Spleen (tissue), 11 donors: ENCODE results near the gene HGFAC. TPM values are rescaled to one million over a fixed set of nuclear protein-coding genes. Genes with fewer than 3 reads are reported as not detected.

ENCODE experiments used
- DNase-seq: peaks from one replicate; pipeline ENCODE4 v3.0.0-alpha.2; 2020
- H3K27ac ChIP-seq, 8 donors: fragments of 200-600 bp; sonication (generic) in 7 of 8; 1 replicate in 4 of 8; 2 replicates in 4 of 8; pipeline versions ENCODE4 v1.5.0 to v1.8.0; 2016 to 2021; ENCODE audit warnings: inconsistent platforms in 4 of 8, mild to moderate bottlenecking in 4 of 8, moderate library complexity in 1 of 8
- H3K27me3 ChIP-seq, 7 donors: fragments of 200-600 bp; sonication (generic) in 6 of 7; replicated peaks in 1 of 7; 1 replicate in 4 of 7; 2 replicates in 3 of 7; pipeline versions ENCODE4 v1.5.0 to v1.8.0; 2016 to 2021; ENCODE audit warnings: inconsistent platforms in 3 of 7, mild to moderate bottlenecking in 1 of 7
- H3K36me3 ChIP-seq, 6 donors: fragments of 200-600 bp; sonication (generic) in 5 of 6; 1 replicate in 4 of 6; 2 replicates in 2 of 6; pipeline versions ENCODE4 v1.5.0 to v1.8.0; 2016 to 2021; ENCODE audit warnings: inconsistent platforms in 2 of 6
- H3K4me1 ChIP-seq, 6 donors: fragments of 200-600 bp; sonication (generic) in 5 of 6; 1 replicate in 3 of 6; 2 replicates in 3 of 6; pipeline versions ENCODE4 v1.5.0 to v1.8.0; 2016 to 2021; ENCODE audit warnings: inconsistent platforms in 3 of 6
- H3K4me3 ChIP-seq, 8 donors: fragments of 200-600 bp; sonication (generic) in 7 of 8; 1 replicate in 4 of 8; 2 replicates in 4 of 8; pipeline versions ENCODE4 v1.5.0 to v1.8.0; 2016 to 2021; ENCODE audit warnings: inconsistent platforms in 4 of 8, mild to moderate bottlenecking in 4 of 8, moderate library complexity in 2 of 8
- H3K9me3 ChIP-seq, 8 donors: fragments of 200-600 bp; sonication (generic) in 7 of 8; 1 replicate in 4 of 8; 2 replicates in 4 of 8; pipeline versions ENCODE4 v1.5.0 to v1.8.0; 2016 to 2021; ENCODE audit warnings: inconsistent platforms in 4 of 8
- CTCF ChIP-seq, 11 experiments: fragments of 200-600 bp in 7 of 11; fragments of 450-650 bp in 4 of 11; sonication (generic) in 4 of 11; IDR thresholded peaks in 8 of 11; conservative IDR thresholded peaks in 3 of 11; 1 replicate in 7 of 11; 2 replicates in 4 of 11; pipeline versions ENCODE4 v1.4.0 to v1.8.0; 2016 to 2021; ENCODE audit warnings: antibody characterized with exemption in 11 of 11, inconsistent platforms in 4 of 11, mild to moderate bottlenecking in 1 of 11
- POLR2A ChIP-seq, 3 donors: fragments of 450-650 bp; IDR thresholded peaks; one replicate each; pipeline ENCODE4 v1.5.1; 2017; ENCODE audit warnings: antibody characterized with exemption in 3 of 3, mild to moderate bottlenecking in 1 of 3
- POLR2AphosphoS5 ChIP-seq, 3 donors: sonication (generic); formaldehyde crosslinking; IDR thresholded peaks; one replicate each; pipeline ENCODE4 v1.5.1; 2017; ENCODE audit warnings: antibody characterized with exemption in 3 of 3
- WGBS, 5 donors: extraction: QIAGEN DNeasy Blood & Tissue Kit in 3 of 5; methylation state at CpG; one replicate each; pipeline versions ENCODE4 v1.1.5 to v1.1.7; 2013 to 2018; 5-methylcytosine and 5-hydroxymethylcytosine counted together
- intact Hi-C: fragments of 100-400 bp; cut with DNase I; formaldehyde crosslinking; loops from one replicate; pipeline ENCODE4 v1.15.0; 2023; ENCODE audit warnings: low total_unique reads
- polyA plus RNA-seq, 3 donors: library from polyadenylated mRNA; stranded (reverse); fragments of 200-250 nt; gene quantifications; one replicate each; pipeline ENCODE4 v1.2.1, GENCODE V29; 2013
- total RNA-seq, 7 donors: library from RNA; depleted of rRNA in 3 of 7; stranded (reverse); fragments of >200 nt in 3 of 7; fragmentation: NEBNext Ultra II Directional in 4 of 7; extraction: Animal tissue kit (Norgen Biotek cat#: 25700) in 4 of 7; gene quantifications; one replicate each; pipeline versions ENCODE4 v1.1.0 to v1.2.1, GENCODE V29; 2016 to 2021
- donor health status: healthy with polysubstance abuse.
- donor health status: DM: no; HTN: no; CAD: no; lungs with moderate emphysema.
- donor health status: DM: no; HTN: no; CAD: no.
- donor health status: Bipolar disorder and iron deficiency.
- donor health status: healthy.
- donor health status: DM: no; HTN: no; CAD: no.
- donor health status: DM: yes; HTN: yes; CAD: no.

HGFAC gene
- total and polyA plus RNA-seq, 10 donors: 0.11 to 0.47 (median 0.32) TPM; not detected in 5

DNA sequence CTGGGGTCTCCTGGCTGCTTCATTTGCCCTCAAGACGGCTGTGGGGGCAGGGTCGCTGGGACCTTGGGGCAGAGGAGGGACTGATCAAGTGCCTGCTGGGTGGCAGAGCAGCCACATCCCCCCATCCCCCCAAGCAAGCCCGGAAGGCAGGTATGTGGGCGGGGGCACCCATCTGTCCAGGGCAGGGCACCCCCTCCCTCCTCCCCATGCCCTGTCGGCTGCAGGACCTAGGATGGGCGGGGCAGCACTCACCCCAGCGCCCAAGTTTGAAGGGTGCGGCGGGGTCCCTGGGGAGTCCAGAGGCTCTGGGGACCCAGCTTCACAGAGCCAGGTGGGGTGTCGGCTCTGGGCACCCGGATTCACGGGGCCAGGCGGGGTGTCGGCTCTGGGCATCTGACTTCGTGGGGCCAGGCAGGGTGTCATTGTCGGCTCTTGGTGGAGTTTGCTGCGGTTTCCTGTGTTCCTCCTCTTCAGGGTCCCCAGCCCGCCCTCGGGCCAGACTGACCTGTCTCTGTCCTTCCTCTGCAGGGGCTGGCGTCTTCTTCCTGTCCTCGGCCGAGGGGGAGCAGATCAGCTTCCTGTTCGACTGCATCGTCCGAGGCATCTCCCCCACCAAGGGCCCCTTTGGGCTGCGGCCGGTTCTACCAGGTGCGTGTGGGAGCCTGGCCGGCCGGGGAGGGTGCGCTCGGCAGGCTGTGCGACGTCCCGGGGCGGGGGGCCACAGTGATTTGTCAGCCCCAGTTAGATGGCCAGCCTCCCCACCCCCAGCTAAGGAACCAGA is 43.4 kb downstream of the HGFAC start:
- no peaks in the 10 kb centered on the region for H3K9me3 ChIP-seq
- intact Hi-C loops: no loop called here
- peak; percentile 92 for DNase-seq
- H3K4me1 ChIP-seq: peaks cover 0 to 68% (median 40%) of the 10 kb centered on the region in 6 donors
- WGBS, 5 donors: 13 to 47% (median 15%) methylated on average over 14 to 36 of the region's 36 CpGs
- H3K27ac ChIP-seq: peak overlapping the region in 5 of 8 donors; percentile 20 to 80 (median 61)
- no peaks in the 10 kb centered on the region for H3K36me3 ChIP-seq
- TF ChIP-seq POLR2AphosphoS5 (IDR thresholded peaks at IDR 0.05) (peak in 2 of 3 donors; percentile 24 to 51), CTCF (IDR thresholded peaks at IDR 0.05 in 8 of 11, conservative IDR thresholded peaks at IDR 0.05 in 3 of 11) (no peak)
- peak overlapping the region in 7 of 8 donors; percentile 5 to 61 (median 15) for H3K4me3 ChIP-seq
- peaks cover 0 to 89% (median 27%) of the 10 kb centered on the region in 7 donors for H3K27me3 ChIP-seq

DNA sequence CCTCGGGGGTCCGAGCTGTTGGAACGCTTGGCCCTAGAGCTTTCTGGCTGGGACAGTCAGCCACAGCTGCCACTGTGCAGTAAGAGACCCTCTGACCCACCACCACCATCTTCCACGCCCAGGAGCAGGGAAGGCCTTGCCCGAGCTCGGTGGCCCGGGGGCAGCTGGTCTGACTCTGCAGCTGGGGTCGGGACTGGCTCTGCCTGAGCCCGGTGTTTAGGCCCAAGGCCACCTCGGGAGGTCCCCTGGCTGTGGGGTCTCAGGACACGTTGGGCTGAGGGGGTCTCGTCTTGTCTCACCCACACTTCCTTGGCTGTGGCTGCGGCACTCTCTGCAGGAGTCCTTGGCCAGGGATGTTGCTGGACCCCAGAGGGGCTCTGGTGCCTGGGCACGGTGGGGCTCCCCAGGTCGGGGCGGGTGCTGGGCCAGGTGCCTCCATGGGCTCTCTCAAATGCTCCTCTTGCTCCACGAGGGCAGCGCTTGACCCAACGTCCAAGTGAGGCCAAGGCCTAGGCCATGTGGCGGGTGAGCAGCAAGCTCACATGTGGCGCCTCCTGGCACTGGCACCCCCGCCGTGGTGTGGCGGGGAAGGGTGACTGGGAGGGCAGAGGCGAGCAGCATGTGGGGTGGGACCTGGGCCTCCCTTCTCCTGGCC is 44.2 kb downstream of the HGFAC start:
- no peak for DNase-seq
- 70 to 100% (median 85%) methylated on average over 1 to 25 of the region's 25 CpGs for WGBS, 5 donors
- Histone ChIP-seq H3K4me3 (peak overlapping the region in 5 of 8 donors; percentile 4 to 61 (median 26)), H3K9me3 (no peaks in the 10 kb centered on the region), H3K36me3 (no peaks in the 10 kb centered on the region), H3K4me1 (peaks cover 0 to 60% (median 35%) of the 10 kb centered on the region in 6 donors), H3K27me3 (peaks cover 0 to 81% (median 24%) of the 10 kb centered on the region in 7 donors), H3K27ac (peak overlapping the region in 4 of 8 donors; percentile 48 to 80 (median 67))
- intact Hi-C loops: no loop called here
- TF ChIP-seq POLR2AphosphoS5 (IDR thresholded peaks at IDR 0.05): peak in 1 of 3 donors; percentile 11
- TF ChIP-seq POLR2A (IDR thresholded peaks at IDR 0.05): no peak

DNA sequence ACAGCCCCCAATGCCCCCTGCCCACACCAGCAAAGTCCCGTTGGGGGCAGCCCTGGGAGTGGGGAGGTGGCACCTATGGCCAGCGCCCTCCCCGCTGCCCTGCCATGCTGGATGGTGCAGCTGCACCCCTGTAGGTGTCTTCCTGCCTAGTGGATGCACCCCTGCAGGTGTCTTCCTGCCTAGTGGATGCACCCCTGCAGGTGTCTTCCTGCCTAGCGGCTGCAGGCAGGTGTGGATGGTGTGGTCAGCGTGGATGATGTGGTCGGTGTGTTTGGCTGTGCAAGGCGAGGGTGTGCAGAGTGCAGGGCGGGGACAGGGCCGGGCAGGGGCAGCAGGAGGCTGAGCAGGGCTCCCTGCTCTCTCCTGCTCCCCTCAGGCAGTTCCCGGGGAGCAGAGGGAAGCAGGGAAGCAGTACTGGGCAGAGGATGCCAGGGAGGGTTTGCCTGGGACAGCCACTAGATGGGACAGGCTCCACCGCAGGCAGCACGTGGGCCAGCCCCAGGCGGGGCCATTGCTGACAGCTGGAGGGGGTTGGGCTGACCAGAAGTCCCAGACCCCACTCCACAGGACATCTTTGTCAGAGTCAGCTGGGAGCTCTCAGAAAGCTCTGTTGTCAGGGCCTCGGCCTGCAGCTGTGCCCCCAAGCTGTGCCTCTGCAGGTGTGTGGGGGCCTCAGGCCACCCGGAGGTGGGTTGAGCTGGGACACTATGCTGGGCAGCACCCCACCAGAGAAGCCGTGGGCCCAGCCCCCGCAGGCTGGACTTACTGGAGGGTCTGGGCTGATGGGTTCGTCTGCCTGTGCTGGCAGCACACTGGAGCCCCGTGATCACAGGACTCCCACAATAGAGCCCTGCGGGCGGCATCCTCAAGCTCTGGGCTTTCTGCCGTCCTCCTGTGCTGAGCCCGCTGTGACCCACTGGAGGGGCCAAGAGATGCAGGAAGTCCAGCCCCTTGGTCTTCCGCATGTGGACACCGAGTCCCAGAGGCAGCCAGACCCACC is 45.1 kb downstream of the HGFAC start:
- intact Hi-C loops: no loop called here
- H3K4me1 ChIP-seq: peaks cover 0 to 56% (median 35%) of the 10 kb centered on the region in 6 donors
- H3K4me3 ChIP-seq: peak overlapping the region in 1 of 8 donors; percentile 61
- H3K27me3 ChIP-seq: peaks cover 0 to 77% (median 21%) of the 10 kb centered on the region in 7 donors
- no peaks in the 10 kb centered on the region for H3K9me3 ChIP-seq
- peak overlapping the region in 2 of 8 donors; percentile 73 to 80 for H3K27ac ChIP-seq
- 60 to 68% (median 63%) methylated on average over 15 to 25 of the region's 25 CpGs for WGBS, 5 donors
- H3K36me3 ChIP-seq: no peaks in the 10 kb centered on the region
- DNase-seq: no peak
- TF ChIP-seq POLR2AphosphoS5 (IDR thresholded peaks at IDR 0.05): peak in 1 of 3 donors; percentile 45
- no peak for TF ChIP-seq POLR2A (IDR thresholded peaks at IDR 0.05)

DNA sequence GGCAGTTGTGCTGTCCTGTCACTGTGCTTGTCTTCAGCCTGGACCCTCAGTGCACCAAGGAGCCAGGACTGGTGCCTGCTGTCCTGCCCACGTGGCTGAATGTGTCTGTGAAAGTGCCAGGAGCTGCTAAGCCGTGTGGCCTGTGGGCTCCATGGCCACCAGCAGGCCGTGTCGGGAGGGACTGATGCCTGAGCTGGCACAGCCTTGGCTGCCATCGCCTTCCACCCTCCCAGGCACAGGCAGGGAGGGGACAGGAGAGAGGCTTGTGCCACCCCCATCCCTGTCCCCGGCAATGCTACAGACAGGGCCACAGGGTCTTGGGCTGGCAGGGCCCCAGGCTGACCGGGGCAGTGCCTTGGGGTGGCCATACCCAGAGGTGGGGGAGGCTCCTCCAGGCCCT is 46.1 kb downstream of the HGFAC start:
- Histone ChIP-seq H3K27me3 (peaks cover 0 to 77% (median 28%) of the 10 kb centered on the region in 7 donors), H3K27ac (no peak overlapping the region), H3K36me3 (peaks cover 0 to 2% (median 0%) of the 10 kb centered on the region in 6 donors), H3K4me1 (peaks cover 0 to 56% (median 35%) of the 10 kb centered on the region in 6 donors), H3K9me3 (no peaks in the 10 kb centered on the region), H3K4me3 (no peak overlapping the region)
- TF ChIP-seq POLR2A (IDR thresholded peaks at IDR 0.05) (no peak), CTCF (IDR thresholded peaks at IDR 0.05 in 8 of 11, conservative IDR thresholded peaks at IDR 0.05 in 3 of 11) (no peak), POLR2AphosphoS5 (IDR thresholded peaks at IDR 0.05) (no peak)
- DNase-seq: no peak
- 63 to 84% (median 73%) methylated on average over 3 to 7 of the region's 7 CpGs; no CpG with 5 or more reads in 1 of the 5 donors for WGBS, 5 donors
- intact Hi-C loops: no loop called here
